Left forelimb (tissue), 1 donor: Measurements from ENCODE around the gene FAM20C.
"Not testable (repeated sequence)": the region's sequence is repeated elsewhere in the genome, so short reads cannot be mapped to it uniquely, and the experiment has no call there.

Source experiments
- DNase-seq: peaks from one replicate; pipeline ENCODE4 v3.0.0-alpha.2; 2018; ENCODE audit warnings: low spot score

Gene FAM20C

DNA sequence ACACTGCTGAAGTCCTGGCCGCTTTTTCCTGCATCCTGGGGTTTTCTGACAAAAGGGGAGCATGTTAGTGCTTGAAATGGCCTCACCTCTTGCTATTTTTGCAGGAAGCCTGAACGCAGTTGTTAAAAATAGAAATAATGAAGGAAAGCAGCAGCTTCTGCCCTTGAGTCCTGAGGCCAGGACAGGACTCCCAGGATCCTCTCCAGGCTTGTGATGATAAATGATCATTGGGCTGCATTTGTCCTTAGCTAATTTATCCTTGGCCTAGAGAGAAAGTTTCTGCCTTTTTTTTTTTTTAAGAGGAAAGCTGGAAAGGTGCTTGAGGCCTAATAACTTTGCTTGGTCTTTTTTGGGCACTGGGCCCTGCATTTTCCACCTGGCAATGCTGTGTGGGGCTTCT, 17.7 kb upstream of the FAM20C start:
- DNase-seq = no peak

DNA sequence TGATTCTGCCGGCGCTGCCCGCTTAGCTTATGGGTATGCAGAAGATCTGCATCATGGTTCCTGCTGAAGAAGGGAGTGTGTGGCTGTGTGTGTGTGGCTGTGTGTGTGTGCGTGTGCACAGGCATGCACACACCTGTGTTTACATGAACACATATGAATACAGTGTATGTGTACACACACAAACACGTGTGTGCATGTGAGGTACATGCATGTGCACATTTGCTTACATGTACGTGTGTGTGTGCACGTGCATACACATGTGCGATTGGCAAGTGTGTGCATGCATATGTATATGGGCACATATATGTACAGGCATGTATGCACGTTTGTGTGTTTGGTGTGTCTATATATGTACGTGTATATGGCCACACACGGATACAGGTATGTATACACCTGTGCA, 16.4 kb upstream of the FAM20C start:
- no peak for DNase-seq

DNA sequence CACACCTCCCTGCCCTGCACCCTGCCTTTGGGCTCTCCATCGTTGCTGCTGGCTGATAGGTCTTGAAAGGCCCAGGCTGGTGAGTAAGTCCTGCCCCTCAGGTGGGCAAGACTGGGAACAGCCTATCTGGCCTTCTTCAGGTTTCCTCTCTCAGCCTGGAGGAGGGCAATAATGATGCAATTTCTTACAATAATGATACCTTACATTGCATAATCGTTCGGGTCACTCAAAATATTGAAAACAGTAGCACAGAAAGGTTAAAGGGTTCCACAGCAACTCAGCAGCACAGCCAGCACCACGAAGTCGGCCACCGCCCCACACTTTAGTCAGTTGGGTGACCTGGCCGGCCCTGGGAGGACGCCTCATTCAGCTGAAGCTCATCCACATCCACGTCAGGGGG, 16.0 kb upstream of the FAM20C start:
- DNase-seq = no peak

DNA sequence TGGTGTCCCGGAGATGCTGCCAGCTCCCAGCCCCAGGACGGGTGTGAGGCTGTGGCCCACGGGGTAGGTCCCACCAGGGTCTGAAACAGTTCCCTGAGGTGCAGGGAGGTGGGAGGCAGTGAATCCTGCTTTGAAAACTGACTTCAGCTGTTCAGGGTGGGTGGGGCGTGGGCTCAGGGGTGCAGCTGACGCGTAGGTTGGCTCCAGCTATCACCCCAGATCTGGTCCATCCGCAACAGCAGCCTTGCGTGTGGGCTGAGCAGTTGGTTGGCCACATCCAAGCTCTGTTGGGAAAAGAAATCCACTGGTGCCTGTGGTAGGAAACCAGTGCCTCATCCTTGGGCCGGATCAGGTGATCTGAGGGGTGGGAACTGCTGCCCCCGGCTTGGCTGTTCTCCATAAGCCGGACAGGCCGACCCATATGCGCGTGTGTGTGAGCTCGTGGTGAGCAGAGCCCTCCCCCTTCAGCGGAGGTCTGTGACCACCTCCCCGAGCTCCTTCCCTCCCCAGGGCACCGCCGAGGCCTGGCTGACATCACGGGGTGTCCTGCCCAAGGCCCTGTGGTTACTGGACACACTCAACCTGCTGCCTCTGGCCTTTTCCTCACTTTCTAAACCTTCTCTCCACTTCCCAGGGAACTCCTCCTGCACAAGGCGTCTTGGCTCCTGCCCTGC, 15.4 kb upstream of the FAM20C start:
- no peak for DNase-seq

DNA sequence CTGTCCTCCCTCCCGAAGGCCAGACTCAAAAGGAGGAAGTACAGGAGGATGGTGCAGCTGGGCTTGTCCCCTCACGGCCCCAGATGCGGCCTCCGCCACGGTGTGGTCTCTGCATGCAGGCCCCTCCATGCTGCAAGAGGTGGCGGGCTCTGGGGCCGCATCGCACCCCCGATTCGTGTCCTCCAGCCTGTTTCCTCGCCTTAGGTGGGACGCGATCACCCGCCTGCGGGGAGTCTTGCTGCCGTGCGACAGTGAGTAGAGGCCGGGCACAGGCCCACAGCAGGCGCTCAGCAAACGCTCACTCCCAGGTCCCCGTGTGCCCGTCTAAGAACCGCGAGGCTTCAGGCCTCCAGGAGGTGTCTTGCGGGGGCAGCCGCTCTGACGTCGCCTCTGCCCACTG, 13.9 kb upstream of the FAM20C start:
- DNase-seq = no peak

GRCh38 chr7:179209-179681, 13.1 kb upstream of the FAM20C start:
- DNase-seq = no peak

GRCh38 chr7:179948-180694, 12.2 kb upstream of the FAM20C start:
- no peak for DNase-seq

DNA sequence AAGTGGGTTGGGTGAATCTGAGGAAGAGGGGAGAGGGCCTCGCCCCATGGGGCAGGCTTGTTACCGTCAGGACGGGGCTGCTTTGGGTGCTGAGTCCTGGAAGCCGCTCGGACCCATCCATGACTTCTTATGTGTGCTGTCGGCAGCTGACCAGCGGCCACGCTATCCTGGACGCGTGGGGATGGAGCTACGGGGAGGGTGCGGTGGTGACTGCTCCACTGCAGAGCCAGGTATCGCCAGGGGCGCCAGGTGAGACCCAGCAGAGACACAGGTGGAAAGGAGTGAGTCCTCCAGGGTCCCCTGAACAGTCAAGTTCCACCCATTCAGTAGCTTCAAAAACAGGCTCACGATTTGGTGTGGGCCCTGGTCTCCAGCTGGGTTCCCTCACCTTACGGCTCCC, 10.6 kb upstream of the FAM20C start:
- DNase-seq = no peak

DNA sequence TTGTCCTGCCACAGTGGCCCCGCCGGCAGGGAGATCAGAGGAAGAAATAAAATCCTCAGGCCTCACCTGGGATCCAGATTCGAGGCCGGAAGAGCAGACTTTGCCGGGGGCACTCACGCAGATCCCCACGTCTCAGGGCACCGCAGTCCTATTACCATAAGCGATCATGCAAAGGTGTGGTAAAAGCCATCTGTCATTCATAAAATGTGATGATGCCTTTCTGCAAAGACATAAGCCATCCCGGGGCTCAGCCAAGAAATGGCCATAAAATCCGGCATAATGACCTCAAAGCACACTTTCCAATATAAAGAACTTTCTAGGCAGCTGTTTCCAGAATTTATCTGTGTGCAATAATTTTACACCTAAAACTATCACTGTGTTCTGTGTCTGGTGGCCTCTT, 9.9 kb upstream of the FAM20C start:
- DNase-seq = not testable (repeated sequence)

DNA sequence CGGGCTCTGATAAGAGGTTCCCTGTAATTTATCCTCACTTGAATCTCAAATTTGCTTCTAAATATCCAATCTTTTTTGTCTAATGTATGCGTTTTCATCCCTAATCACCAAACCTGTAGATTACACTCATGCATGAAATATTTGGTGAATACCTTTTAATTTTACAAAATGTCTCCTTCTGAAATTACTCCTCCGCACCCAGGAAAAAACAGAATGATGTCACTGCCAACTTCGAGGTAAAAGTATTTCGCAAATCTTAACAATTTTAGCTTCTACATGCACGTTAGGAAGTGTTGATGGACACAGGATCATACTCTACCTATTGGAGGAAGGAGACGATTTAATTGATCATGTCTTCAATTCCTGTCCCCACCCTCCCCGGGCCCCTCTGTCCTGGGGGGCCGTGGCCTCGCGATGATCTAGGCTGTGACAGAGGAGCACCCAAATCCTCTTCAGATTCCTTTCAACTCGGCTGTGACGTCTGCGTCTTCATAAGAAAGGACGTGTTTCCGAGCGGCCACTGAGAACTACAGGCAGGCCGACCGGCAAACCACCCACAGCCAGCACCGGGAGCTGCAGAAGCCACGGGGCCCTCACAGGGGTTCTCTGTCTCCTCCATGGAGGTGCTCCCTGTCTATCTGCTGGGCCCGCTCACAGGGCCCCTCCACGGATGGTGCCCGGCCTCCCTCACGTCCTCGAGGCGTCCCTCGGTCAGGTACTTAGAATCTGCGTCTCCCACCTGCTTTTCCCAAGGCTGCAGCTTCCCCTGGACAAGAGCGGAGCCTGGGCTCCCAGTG, 8.7 kb upstream of the FAM20C start:
- DNase-seq = no peak

- no peak for DNase-seq
Observed at GRCh38 chr7:184294-185264, 7.8 kb upstream of the FAM20C start.

DNA sequence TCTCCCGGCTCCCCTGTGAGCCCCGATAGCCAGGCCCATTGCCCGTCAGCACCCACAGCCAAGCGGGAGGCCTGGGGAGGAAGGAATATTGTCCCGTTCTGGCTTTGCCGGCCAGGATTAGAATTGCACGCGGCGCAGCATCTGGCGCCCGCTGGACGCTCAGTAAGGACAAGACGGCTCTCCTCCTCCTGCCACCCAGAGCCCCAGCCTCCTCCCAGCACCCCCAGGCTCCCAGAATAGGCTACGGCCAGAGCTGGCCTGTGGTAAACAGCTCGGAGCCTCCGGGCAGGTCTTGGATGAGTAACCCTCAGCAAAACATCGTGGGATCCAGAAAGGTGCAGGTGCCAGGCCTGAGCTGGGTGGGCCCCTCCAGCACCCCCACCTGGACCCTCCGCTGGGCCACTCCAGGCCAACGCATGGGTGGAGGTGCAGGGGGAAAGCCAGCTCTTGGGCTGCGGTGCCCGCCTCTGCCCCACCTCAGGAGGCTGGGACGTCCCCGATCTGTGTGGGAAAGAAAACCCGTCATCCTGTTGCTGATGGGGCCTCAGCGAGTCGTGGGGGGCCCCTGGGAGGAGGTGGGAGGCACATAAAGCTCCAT, 5.8 kb upstream of the FAM20C start:
- no peak for DNase-seq

DNA sequence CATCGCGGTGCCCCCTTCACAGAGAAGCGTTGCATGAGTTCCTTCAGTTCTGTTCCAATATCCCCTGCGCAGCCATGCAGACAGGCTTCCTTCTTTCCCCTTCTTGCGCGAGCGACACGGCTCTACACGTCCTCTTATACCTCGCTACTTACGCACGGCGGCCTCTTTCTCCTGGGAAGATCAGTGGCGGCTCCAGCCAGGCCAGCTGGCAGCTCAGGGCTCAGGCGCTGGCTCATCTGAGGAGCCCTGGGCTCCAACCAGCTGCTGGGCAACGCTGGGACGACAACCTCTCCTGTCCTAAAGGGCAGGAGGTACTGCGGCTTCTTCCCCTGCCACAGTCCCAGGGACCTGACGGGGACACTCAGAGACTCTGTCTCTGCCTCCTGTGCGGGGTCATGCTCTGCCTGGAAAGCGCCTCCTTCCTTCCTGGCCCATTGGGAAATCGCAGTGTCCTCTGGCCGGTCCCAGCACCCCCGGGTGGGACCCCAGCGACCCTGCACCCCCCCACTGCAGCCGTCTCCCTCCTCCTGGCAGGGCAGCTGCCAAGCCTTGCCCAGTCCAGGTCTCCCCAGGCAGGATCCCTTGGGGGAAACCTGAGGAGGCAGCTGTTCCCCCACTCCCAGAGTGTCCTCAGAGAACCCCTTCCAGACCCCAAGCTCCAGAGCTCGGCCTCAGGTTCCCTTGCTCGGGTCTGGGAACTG, 5.0 kb upstream of the FAM20C start:
- no peak for DNase-seq

DNA sequence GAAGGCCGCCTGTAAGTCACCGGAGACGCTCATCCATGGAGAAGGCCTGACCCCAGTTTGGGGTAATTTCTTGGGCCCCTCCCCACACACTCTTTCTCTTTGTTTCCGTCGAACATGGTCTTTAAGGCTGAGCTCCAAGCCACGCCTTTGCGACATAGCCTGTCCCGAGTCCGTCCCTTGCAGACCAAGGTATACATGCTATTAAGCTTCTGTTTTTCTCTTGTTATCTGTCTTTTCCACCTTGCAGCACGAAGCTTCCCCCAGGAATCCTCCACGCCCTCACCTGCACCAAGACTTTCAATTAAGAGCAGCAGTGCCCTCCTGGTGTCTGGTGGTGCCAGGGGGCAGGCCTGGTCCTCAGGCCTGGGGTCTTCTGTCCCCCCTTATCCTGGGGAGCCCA, 4.2 kb upstream of the FAM20C start:
- DNase-seq = no peak

- DNase-seq = no peak
Observed at GRCh38 chr7:188727-189500, 3.5 kb upstream of the FAM20C start.

DNA sequence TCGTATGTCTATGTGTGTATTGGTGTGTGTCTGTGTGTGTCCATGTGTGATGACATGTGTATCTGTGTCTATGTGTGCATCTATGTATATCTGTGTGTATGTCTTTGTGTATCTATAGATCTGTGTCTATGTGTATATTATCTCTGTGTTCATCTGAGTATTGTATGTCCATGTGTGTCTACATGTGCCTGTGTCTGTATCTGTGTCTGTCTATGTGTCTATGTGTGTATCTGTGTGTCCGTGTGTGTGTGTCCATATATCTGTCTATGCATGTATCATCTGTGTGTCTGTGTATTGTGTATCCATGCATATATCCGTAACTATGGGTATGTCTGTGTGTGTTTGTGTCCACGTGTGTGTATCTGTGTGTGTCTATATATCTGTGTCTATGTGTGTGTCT, 2.7 kb upstream of the FAM20C start:
- DNase-seq = no peak

- no peak for DNase-seq
Observed at GRCh38 chr7:190196-190595, 2.2 kb upstream of the FAM20C start.

- DNase-seq = peak; percentile 81
Observed at GRCh38 chr7:191105-191980, 1.0 kb upstream of the FAM20C start.
